Cortex of kidney (tissue), 1 donor: Measurements from ENCODE around the gene DQX1.
"Not testable (repeated sequence)": the region's sequence is repeated elsewhere in the genome, so short reads cannot be mapped to it uniquely, and the experiment has no call there.

Source experiments
- DNase-seq: peaks from one replicate; lab custom pipeline; 2025; lab: John Stamatoyannopoulos, UW

The DQX1 gene

GRCh38 chr2:74525717-74526648 lies at the start of gene DQX1:
Gene DQX1 (minus strand): TSS chr2:74526231. CDS start chr2:74525729, 502 bp downstream.
- DNase-seq = no peak

GRCh38 chr2:74575320-74575719 lies 49.3 kb upstream of the DQX1 start:
- DNase-seq = no peak

GRCh38 chr2:74573747-74574562 lies 47.9 kb upstream of the DQX1 start:
- no peak for DNase-seq

GRCh38 chr2:74572178-74572925 lies 46.3 kb upstream of the DQX1 start:
- no peak for DNase-seq

- DNase-seq = no peak
These were observed 45.0 kb upstream of the DQX1 start for GRCh38 chr2:74571058-74571457.

GRCh38 chr2:74569686-74570085 lies 43.7 kb upstream of the DQX1 start:
- no peak for DNase-seq

- DNase-seq = no peak
These were observed 41.9 kb upstream of the DQX1 start for GRCh38 chr2:74567881-74568280.

GRCh38 chr2:74566754-74567085 lies 40.7 kb upstream of the DQX1 start:
- DNase-seq = no peak

GRCh38 chr2:74566076-74566753 lies 40.2 kb upstream of the DQX1 start:
- DNase-seq = no peak

- no peak for DNase-seq
These were observed 38.2 kb upstream of the DQX1 start for GRCh38 chr2:74564222-74564621.

GRCh38 chr2:74562126-74562775 lies 36.2 kb upstream of the DQX1 start:
- DNase-seq = no peak

GRCh38 chr2:74561022-74561421 lies 35.0 kb upstream of the DQX1 start:
- not testable (repeated sequence) for DNase-seq

GRCh38 chr2:74560591-74560990 lies 34.6 kb upstream of the DQX1 start:
- DNase-seq = no peak

GRCh38 chr2:74559912-74560311 lies 33.9 kb upstream of the DQX1 start:
- no peak for DNase-seq

GRCh38 chr2:74558284-74559230 lies 32.5 kb upstream of the DQX1 start:
- no peak for DNase-seq

- no peak for DNase-seq
These were observed 30.9 kb upstream of the DQX1 start for GRCh38 chr2:74556831-74557370.

- no peak for DNase-seq
These were observed 30.1 kb upstream of the DQX1 start for GRCh38 chr2:74556159-74556558.

GRCh38 chr2:74555610-74556103 lies 29.6 kb upstream of the DQX1 start:
- no peak for DNase-seq

- no peak for DNase-seq
These were observed 28.9 kb upstream of the DQX1 start for GRCh38 chr2:74554820-74555531.
